ENCODE measurements around the gene PTPN9. TPM values are rescaled to one million over a fixed set of nuclear protein-coding genes. Genes with fewer than 3 reads are reported as not detected.
"Not testable (repeated sequence)": the region's sequence is repeated elsewhere in the genome, so short reads cannot be mapped to it uniquely, and the experiment has no call there.

The PTPN9 gene
- total and polyA plus RNA-seq, 2 donors, result 22.6 to 26.6 TPM

GRCh38 chr15:75570126-75570845, 8.8 kb downstream of the PTPN9 start:
- no peak overlapping the region for H3K4me3 ChIP-seq (ENCODE audit: low read depth, low read length)
- 73% methylated on average over 8 of the region's 8 CpGs for whole genome bisulfite sequencing
- DNase-seq (ENCODE audit: extremely low spot score), result no peak
- no peak overlapping the region for H3K27ac ChIP-seq (ENCODE audit: low read depth)
- no peaks in the 10 kb centered on the region for H3K36me3 ChIP-seq (ENCODE audit: insufficient read depth)
- no peaks in the 10 kb centered on the region for H3K4me1 ChIP-seq (ENCODE audit: insufficient read depth)

DNA sequence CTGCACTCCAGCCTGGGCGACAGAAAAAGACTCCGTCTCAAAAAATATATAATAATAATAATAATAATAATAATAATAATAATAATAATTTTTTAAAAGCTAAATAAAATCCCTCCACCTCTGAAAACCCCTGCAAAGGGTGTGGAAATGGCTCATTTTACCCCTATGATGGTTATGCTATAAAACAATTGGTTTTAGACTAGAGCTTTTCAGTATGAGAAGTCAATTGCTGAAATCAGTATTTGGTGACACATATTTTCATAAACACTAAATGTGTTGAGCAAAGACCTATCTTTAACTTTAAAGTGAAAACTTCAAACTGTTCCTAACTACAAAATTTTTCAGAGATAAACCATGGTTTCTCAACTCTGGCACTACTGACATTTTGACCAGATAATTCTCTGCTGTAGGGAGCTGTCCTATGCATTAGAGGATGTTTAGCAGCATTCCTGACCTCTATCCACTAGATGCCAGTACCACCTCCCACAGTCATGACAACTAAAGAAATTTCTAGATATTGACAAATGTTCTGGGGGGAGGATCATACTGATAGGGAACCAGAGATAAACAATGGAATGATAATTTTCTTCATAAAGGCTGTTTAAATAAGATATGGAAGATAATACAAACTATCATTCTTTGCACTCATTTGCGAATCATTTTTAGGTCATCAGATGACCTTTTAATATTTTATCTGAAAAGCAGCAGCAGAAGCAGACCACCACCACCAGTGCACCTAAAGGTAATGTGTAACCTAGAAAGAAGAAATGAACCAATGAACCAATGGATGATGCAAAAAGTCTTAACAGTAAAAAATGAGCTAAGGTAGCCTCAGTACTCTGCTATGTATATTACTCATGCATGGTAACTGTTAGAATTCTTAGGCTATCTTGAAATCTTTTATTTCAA, 13.8 kb downstream of the PTPN9 start:
- Histone ChIP-seq H3K27ac (ENCODE audit: low read depth) (no peak overlapping the region), H3K4me1 (ENCODE audit: insufficient read depth) (no peaks in the 10 kb centered on the region), H3K4me3 (ENCODE audit: low read depth, low read length) (no peak overlapping the region), H3K36me3 (ENCODE audit: insufficient read depth) (no peaks in the 10 kb centered on the region)
- DNase-seq (ENCODE audit: extremely low spot score), result no peak
- 94% methylated on average over 3 of the region's 3 CpGs for WGBS

- WGBS, result 96% methylated on average over 5 of the region's 5 CpGs
- no peak for DNase-seq (ENCODE audit: extremely low spot score)
- H3K4me3 ChIP-seq (ENCODE audit: low read depth, low read length), result no peak overlapping the region
These were observed 17.2 kb downstream of the PTPN9 start for GRCh38 chr15:75561888-75562287.

GRCh38 chr15:75559360-75559759, 19.8 kb downstream of the PTPN9 start:
- not testable (repeated sequence) for H3K36me3 ChIP-seq (ENCODE audit: insufficient read depth); H3K4me3 ChIP-seq (ENCODE audit: low read depth, low read length); H3K4me1 ChIP-seq (ENCODE audit: insufficient read depth); H3K27ac ChIP-seq (ENCODE audit: low read depth); DNase-seq (ENCODE audit: extremely low spot score)
- 90% methylated on average over 6 of the region's 6 CpGs for WGBS

More at GRCh38 chr15:75561888-75562287, 17.2 kb downstream of the PTPN9 start:
- Histone ChIP-seq H3K4me1 (ENCODE audit: insufficient read depth) (no peaks in the 10 kb centered on the region), H3K36me3 (ENCODE audit: insufficient read depth) (no peaks in the 10 kb centered on the region), H3K27ac (ENCODE audit: low read depth) (no peak overlapping the region)

GRCh38 chr15:75558955-75559354, 20.2 kb downstream of the PTPN9 start:
- not testable (repeated sequence) for DNase-seq (ENCODE audit: extremely low spot score); H3K27ac ChIP-seq (ENCODE audit: low read depth); H3K36me3 ChIP-seq (ENCODE audit: insufficient read depth); H3K4me3 ChIP-seq (ENCODE audit: low read depth, low read length); H3K4me1 ChIP-seq (ENCODE audit: insufficient read depth)
- 94% methylated on average over 27 of the region's 28 CpGs for WGBS

DNA sequence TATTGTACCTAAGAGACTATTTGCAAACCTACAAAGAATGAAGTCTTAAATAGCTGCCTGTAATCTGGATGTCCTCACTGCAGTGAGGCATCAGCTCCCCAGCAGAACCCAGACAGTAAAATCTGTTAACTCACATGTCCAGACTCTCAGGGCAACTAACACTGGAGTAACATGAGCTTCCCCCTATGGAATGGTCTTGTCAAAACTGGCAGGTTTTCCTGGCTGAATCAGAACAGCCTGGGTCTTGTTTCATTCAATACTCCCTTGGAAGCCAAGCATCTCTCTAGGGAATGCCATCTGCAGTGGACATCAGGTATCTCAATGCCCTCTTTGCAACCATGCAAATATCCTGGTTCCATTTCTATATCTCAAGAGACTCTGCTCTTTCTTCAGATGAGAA, 24.4 kb downstream of the PTPN9 start:
- Histone ChIP-seq H3K36me3 (ENCODE audit: insufficient read depth) (no peaks in the 10 kb centered on the region), H3K4me1 (ENCODE audit: insufficient read depth) (no peaks in the 10 kb centered on the region), H3K4me3 (ENCODE audit: low read depth, low read length) (no peak overlapping the region), H3K27ac (ENCODE audit: low read depth) (no peak overlapping the region)
- DNase-seq (ENCODE audit: extremely low spot score), result no peak

DNA sequence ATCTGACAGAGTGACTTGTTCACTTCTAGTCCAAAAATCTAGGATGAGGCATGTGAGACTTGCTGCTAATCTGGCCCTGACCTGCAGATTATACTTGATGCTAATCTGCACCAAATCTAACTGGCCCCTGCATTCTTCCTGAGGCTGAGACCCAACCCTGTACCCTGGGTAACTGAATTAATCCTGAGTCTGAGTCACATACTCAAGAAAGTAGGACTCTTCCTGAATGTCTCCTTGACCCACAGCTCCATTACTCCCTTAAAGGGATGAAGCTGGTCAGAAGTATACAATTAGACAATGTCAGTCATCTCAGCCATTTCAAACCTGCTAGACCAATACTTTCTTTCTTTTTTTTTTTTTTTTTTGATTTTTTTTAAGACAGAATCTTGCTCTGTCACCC, 25.5 kb downstream of the PTPN9 start:
- DNase-seq (ENCODE audit: extremely low spot score), result no peak
- Histone ChIP-seq H3K4me1 (ENCODE audit: insufficient read depth) (no peaks in the 10 kb centered on the region), H3K36me3 (ENCODE audit: insufficient read depth) (no peaks in the 10 kb centered on the region), H3K27ac (ENCODE audit: low read depth) (no peak overlapping the region), H3K4me3 (ENCODE audit: low read depth, low read length) (no peak overlapping the region)

DNA sequence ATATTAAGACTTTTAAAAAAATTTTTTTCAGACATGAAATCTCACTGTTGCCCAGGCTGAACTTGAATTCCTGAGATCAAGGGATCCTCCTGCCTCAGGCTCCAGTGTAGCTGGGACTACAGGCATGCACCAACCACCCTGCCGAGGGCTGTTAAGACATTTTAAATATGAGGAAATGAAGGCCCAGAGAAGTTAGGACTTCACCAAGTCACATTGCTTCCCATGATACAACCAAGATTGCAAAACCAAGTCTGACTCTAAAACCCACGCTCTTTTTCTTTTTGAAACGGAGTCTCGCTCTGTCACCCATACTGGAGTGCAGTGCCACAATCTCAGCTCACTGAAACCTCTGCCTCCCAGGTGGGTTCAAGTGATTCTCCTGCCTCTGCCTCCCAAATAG, 28.0 kb downstream of the PTPN9 start:
- no peak for DNase-seq (ENCODE audit: extremely low spot score)
- no peaks in the 10 kb centered on the region for H3K4me1 ChIP-seq (ENCODE audit: insufficient read depth)
- WGBS, result 81% methylated on average over 4 of the region's 4 CpGs
- H3K27ac ChIP-seq (ENCODE audit: low read depth), result no peak overlapping the region
- H3K36me3 ChIP-seq (ENCODE audit: insufficient read depth), result no peaks in the 10 kb centered on the region
- no peak overlapping the region for H3K4me3 ChIP-seq (ENCODE audit: low read depth, low read length)

DNA sequence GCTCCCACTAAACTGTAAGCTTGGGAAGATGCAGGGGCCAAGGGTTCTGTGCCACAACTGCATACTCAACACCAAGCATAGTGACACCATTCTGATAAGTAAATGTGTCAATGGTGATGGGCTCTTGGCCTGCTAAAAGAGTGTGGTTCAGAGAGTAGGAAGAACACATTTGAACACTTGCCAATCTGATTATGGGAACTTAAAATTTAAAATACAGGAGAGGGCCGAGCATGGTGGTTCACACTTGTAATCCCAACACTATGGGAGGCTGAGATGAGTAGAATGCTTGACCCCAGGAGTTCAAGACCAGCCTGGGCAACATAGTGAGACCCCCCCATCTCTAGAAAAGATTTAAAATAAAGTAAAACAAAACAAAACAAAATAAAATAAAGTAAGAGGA, 34.1 kb downstream of the PTPN9 start:
- no peak overlapping the region for H3K4me3 ChIP-seq (ENCODE audit: low read depth, low read length)
- no peaks in the 10 kb centered on the region for H3K4me1 ChIP-seq (ENCODE audit: insufficient read depth)
- H3K36me3 ChIP-seq (ENCODE audit: insufficient read depth), result no peaks in the 10 kb centered on the region
- no peak for DNase-seq (ENCODE audit: extremely low spot score)
- 31% methylated on average over 1 of the region's 1 CpG for WGBS
- no peak overlapping the region for H3K27ac ChIP-seq (ENCODE audit: low read depth)

DNA sequence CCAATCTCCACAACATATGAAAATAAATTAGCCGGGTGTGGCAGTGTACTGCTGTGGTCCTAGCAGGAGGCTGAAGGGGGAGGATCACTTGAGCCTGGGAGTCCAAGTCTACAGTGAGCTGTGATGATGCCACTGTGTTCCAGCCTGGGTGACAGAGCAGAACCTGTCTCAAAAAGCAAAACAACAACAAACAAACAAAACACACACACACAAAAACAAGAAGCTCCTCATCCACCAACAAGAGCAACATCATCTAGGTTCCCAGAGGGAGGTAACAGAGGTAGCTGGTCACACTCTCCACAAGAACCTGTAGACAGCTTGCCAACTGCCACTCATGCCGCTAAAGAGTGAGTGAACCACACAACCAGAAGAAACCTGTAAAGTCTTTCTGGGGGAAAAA, 34.8 kb downstream of the PTPN9 start:
- H3K27ac ChIP-seq (ENCODE audit: low read depth), result no peak overlapping the region
- 85% methylated on average over 2 of the region's 2 CpGs for WGBS

GRCh38 chr15:75542949-75543545, 36.1 kb downstream of the PTPN9 start:
- DNase-seq (ENCODE audit: extremely low spot score); H3K4me1 ChIP-seq (ENCODE audit: insufficient read depth); H3K27ac ChIP-seq (ENCODE audit: low read depth); H3K4me3 ChIP-seq (ENCODE audit: low read depth, low read length); H3K36me3 ChIP-seq (ENCODE audit: insufficient read depth): not testable (repeated sequence)
- 82% methylated on average over 6 of the region's 6 CpGs for WGBS

More for the DNA sequence above, 34.8 kb downstream of the PTPN9 start:
- DNase-seq (ENCODE audit: extremely low spot score), result no peak
- H3K4me3 ChIP-seq (ENCODE audit: low read depth, low read length), result no peak overlapping the region
- no peaks in the 10 kb centered on the region for H3K36me3 ChIP-seq (ENCODE audit: insufficient read depth)
- no peaks in the 10 kb centered on the region for H3K4me1 ChIP-seq (ENCODE audit: insufficient read depth)

DNA sequence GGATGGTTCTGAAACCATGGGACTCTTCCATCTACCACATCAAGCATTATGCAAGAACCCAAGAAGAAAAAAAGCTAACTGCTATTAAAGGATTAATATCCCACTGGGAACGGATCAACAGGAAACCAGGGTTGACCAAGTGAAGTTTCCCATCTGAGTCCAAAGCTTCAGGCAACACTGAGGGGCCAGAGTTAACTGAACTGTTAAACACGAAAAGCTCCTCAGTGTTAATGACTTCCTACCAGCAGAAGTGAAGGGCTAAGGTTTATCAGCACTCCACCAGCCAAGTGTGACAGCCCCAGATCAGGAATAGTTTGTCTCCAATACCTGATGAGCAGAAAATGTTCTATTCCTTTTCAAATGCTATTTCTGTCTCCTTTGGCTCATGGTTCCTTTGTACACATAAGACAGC, 36.7 kb downstream of the PTPN9 start:
- no peaks in the 10 kb centered on the region for H3K4me1 ChIP-seq (ENCODE audit: insufficient read depth)
- DNase-seq (ENCODE audit: extremely low spot score), result no peak
- 55% methylated on average over 2 of the region's 2 CpGs for whole genome bisulfite sequencing
- no peaks in the 10 kb centered on the region for H3K36me3 ChIP-seq (ENCODE audit: insufficient read depth)
- H3K4me3 ChIP-seq (ENCODE audit: low read depth, low read length), result no peak overlapping the region
- no peak overlapping the region for H3K27ac ChIP-seq (ENCODE audit: low read depth)

GRCh38 chr15:75538376-75538775, 40.7 kb downstream of the PTPN9 start:
- 88% methylated on average over 7 of the region's 7 CpGs for WGBS
- H3K4me1 ChIP-seq (ENCODE audit: insufficient read depth), result no peaks in the 10 kb centered on the region
- H3K27ac ChIP-seq (ENCODE audit: low read depth), result no peak overlapping the region

GRCh38 chr15:75533945-75534344, 45.2 kb downstream of the PTPN9 start:
- WGBS, result 87% methylated on average over 1 of the region's 1 CpG
- no peak for DNase-seq (ENCODE audit: extremely low spot score)
- Histone ChIP-seq H3K27ac (ENCODE audit: low read depth) (no peak overlapping the region), H3K4me1 (ENCODE audit: insufficient read depth) (no peaks in the 10 kb centered on the region), H3K4me3 (ENCODE audit: low read depth, low read length) (no peak overlapping the region), H3K36me3 (ENCODE audit: insufficient read depth) (no peaks in the 10 kb centered on the region)

More at GRCh38 chr15:75538376-75538775, 40.7 kb downstream of the PTPN9 start:
- H3K36me3 ChIP-seq (ENCODE audit: insufficient read depth), result no peaks in the 10 kb centered on the region
- no peak for DNase-seq (ENCODE audit: extremely low spot score)
- no peak overlapping the region for H3K4me3 ChIP-seq (ENCODE audit: low read depth, low read length)

Data from urinary bladder (tissue), 4 donors.